Mesothelial cell of epicardium (in vitro differentiated cells): ENCODE measurements around the gene PCDHA1. TPM values are rescaled to one million over a fixed set of nuclear protein-coding genes. Genes with fewer than 3 reads are reported as not detected.

ENCODE experiments used
- DNase-seq, 2 experiments: peaks; one replicate each; pipeline ENCODE4 v3.0.0; 2021; ENCODE audit warnings: low spot score in 2 of 2; ENCODE audit not compliant: unreplicated experiment in 2 of 2
- H3K27ac Mint-ChIP-seq: 2 replicates; pipeline ENCODE4 v1.8.0; 2021; ENCODE audit warnings: mixed read lengths
- H3K27me3 Mint-ChIP-seq: 2 replicates; pipeline ENCODE4 v1.8.0; 2021; ENCODE audit warnings: low read depth, mixed read lengths
- H3K36me3 Mint-ChIP-seq: 2 replicates; pipeline ENCODE4 v1.8.0; 2021; ENCODE audit warnings: mixed read lengths
- H3K4me1 Mint-ChIP-seq: 2 replicates; pipeline ENCODE4 v1.8.0; 2021; ENCODE audit warnings: mixed read lengths
- H3K4me3 Mint-ChIP-seq: 2 replicates; pipeline ENCODE4 v1.8.0; 2021; ENCODE audit warnings: mild to moderate bottlenecking, moderate library complexity, mixed read lengths
- H3K9me3 Mint-ChIP-seq: 2 replicates; pipeline ENCODE4 v1.8.0; 2021; ENCODE audit warnings: mixed read lengths
- total RNA-seq: library from RNA; stranded (reverse); gene quantifications from 3 replicates; pipeline ENCODE4 v1.2.1, GENCODE V29; 2021
- TF ChIP-seq, protein P1 (sequence below): fragments of 200-600 bp; sonication (generic); IDR thresholded peaks from one replicate; pipeline ENCODE4 v1.5.0; 2021; ENCODE audit warnings: antibody characterized with exemption; ENCODE audit not compliant: unreplicated experiment

The PCDHA1 gene
- total RNA-seq, 1 donor from 2014 or later: not detected

DNA sequence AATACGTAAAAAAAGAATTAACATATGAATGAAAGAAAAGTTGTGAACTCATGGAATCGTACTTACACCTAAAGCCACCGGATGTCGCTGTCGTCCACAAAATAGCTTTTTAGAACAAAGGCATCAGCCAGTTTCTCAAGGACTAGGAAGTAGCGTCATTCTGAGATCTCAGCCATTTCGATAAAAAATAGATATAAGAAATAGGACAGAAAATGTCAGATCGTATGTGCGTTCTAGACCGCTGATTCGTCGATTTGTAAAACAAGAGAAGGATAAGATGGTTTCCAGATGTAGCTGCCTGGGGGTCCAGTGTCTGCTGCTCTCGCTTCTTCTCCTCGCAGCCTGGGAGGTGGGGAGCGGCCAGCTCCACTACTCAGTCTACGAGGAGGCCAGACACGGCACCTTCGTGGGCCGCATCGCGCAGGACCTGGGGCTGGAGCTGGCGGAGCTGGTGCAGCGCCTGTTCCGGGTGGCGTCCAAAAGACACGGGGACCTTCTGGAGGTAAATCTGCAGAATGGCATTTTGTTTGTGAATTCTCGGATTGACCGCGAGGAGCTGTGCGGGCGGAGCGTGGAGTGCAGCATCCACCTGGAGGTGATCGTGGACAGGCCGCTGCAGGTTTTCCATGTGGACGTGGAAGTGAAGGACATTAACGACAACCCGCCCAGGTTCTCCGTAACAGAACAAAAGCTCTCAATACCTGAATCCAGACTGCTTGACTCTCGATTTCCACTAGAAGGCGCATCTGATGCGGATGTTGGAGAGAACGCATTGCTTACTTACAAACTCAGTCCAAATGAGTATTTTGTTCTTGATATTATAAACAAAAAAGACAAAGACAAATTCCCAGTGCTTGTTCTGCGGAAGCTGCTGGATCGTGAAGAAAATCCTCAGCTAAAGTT lies 70.1 kb downstream of the PCDHA1 start, which contains the start of gene PCDHA10:
Gene PCDHA10 (plus strand): TSS at position 126 of the 903 bp plus-strand sequence. CDS start 152 bp downstream, at position 278.
- no peaks in the 10 kb centered on the region for H3K27me3 Mint-ChIP-seq
- H3K36me3 Mint-ChIP-seq: peaks cover 56% of the 10 kb centered on the region
- TF ChIP-seq, protein P1, sequence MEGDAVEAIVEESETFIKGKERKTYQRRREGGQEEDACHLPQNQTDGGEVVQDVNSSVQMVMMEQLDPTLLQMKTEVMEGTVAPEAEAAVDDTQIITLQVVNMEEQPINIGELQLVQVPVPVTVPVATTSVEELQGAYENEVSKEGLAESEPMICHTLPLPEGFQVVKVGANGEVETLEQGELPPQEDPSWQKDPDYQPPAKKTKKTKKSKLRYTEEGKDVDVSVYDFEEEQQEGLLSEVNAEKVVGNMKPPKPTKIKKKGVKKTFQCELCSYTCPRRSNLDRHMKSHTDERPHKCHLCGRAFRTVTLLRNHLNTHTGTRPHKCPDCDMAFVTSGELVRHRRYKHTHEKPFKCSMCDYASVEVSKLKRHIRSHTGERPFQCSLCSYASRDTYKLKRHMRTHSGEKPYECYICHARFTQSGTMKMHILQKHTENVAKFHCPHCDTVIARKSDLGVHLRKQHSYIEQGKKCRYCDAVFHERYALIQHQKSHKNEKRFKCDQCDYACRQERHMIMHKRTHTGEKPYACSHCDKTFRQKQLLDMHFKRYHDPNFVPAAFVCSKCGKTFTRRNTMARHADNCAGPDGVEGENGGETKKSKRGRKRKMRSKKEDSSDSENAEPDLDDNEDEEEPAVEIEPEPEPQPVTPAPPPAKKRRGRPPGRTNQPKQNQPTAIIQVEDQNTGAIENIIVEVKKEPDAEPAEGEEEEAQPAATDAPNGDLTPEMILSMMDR: peak; percentile 25
- H3K4me3 Mint-ChIP-seq: peak within 1 kb of the TSS; percentile 77
- H3K9me3 Mint-ChIP-seq: peaks cover 34% of the 10 kb centered on the region
- no peak for DNase-seq
- H3K4me1 Mint-ChIP-seq: peaks cover 9% of the 10 kb centered on the region
- peak within 1 kb of the TSS; percentile 93 for H3K27ac Mint-ChIP-seq

DNA sequence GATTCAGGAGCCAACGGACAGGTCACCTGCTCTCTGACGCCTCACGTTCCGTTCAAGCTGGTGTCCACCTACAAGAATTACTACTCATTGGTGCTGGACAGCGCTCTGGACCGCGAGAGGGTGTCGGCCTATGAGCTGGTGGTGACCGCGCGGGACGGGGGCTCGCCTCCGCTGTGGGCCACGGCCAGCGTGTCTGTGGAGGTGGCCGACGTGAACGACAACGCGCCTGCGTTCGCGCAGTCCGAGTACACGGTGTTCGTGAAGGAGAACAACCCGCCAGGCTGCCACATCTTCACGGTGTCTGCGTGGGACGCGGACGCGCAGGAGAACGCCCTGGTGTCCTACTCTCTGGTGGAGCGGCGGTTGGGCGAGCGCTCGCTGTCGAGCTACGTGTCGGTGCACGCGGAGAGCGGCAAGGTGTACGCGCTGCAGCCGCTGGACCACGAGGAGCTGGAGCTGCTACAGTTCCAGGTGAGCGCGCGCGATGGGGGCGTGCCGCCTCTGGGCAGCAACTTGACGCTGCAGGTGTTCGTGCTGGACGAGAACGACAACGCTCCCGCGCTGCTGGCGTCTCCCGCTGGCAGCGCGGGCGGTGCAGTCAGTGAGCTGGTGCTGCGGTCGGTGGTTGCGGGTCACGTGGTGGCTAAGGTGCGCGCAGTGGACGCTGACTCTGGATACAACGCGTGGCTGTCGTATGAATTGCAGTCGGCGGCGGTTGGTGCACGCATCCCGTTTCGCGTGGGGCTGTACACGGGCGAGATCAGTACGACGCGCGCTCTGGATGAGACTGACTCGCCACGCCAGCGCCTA lies 71.4 kb downstream of the PCDHA1 start:
- no peak overlapping the region for H3K27ac Mint-ChIP-seq
- H3K4me3 Mint-ChIP-seq: no peak overlapping the region
- H3K36me3 Mint-ChIP-seq: peaks cover 63% of the 10 kb centered on the region

DNA sequence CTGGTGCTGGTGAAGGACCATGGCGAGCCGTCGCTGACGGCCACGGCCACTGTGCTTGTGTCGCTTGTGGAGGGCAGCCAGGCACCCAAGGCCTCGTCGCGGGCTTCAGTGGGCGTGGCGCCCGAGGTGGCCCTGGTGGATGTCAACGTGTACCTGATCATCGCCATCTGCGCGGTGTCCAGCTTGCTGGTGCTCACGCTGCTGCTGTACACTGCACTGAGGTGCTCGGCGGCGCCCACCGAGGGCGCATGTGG lies 72.0 kb downstream of the PCDHA1 start:
- Mint-ChIP-seq H3K27ac (no peak overlapping the region), H3K4me1 (peaks cover 9% of the 10 kb centered on the region)

More for the DNA sequence above, 71.4 kb downstream of the PCDHA1 start:
- no peak for DNase-seq
- Mint-ChIP-seq H3K4me1 (peaks cover 9% of the 10 kb centered on the region), H3K9me3 (peaks cover 44% of the 10 kb centered on the region), H3K27me3 (no peaks in the 10 kb centered on the region)
- TF ChIP-seq, protein P1: no peak

DNA sequence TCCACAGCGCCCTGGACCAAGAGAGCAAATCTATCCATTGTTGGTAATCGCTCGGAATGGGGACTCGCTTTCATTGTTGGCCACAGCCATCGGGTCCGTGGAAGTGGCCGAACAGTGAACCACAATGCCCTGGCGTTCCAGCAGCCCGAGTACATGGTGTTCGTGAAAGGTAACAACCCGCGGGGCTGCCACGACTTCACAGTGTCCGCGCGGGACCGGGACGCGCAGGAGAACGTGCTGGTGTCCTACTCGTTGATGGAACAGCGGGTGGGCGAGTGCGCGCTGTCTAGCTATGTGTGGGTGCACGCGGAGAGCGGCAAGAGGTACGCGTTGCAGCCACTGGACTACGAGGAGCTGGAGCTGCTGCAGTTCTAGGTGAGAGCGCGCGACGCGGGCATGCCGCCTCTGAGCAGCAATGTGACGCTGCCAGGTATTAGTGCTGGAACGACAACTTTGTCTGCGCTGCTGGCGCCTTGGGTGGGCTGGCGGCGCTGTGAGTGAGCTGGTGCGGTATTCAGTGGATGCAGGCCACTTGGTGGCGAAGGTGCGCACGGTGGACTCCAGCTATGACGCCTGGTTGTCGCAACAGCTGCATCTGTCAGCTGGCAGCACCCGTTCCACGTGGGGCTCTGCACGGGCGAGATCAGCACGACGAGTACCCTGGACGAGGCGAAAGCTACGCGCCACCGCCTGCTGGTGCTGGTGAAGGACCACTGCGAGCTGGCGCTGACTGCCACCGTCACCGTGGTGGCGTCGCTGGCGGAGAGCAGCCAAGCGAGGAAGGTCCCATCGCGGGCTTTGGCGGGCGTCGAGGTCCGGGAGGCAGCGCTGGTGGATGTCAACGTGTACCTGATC lies 76.7 kb downstream of the PCDHA1 start:
- TF ChIP-seq, protein P1: no peak
- Mint-ChIP-seq H3K4me3 (no peak overlapping the region), H3K27me3 (no peaks in the 10 kb centered on the region), H3K4me1 (no peaks in the 10 kb centered on the region), H3K36me3 (peaks cover 65% of the 10 kb centered on the region), H3K27ac (no peak overlapping the region), H3K9me3 (peaks cover 34% of the 10 kb centered on the region)
- DNase-seq: no peak

More for the DNA sequence above, 72.0 kb downstream of the PCDHA1 start:
- peaks cover 66% of the 10 kb centered on the region for H3K36me3 Mint-ChIP-seq
- TF ChIP-seq, protein P1: no peak
- peaks cover 42% of the 10 kb centered on the region for H3K9me3 Mint-ChIP-seq
- H3K27me3 Mint-ChIP-seq: no peaks in the 10 kb centered on the region
- DNase-seq: no peak
- no peak overlapping the region for H3K4me3 Mint-ChIP-seq

DNA sequence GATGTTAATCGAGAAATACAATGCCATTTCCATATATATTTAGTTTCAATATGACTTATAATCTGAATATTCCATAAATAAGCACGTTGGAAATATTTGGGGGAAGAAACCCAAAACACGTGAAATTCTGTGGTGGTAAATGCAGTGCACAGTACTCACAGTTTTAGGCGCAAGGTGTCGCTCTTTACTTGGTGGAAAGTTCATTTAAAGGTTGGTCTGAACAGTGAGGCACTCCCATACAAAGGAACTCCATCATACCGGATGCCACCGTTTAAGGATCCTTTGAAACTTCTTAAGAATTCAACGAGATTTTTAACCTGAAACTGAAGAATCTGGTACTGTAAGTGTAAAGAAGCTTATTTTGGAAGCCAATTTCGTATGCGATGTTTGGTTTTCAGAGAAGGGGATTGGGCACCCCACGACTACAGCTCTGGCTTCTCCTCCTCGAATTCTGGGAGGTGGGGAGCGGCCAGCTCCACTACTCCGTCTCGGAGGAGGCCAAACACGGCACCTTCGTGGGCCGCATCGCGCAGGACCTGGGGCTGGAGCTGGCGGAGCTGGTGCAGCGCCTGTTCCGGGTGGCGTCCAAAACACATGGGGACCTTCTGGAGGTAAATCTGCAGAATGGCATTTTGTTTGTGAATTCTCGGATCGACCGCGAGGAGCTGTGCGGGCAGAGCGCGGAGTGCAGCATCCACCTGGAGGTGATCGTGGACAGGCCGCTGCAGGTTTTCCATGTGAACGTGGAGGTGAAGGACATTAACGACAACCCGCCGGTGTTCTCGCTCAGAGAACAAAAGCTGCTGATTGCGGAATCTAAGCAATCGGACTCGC lies 83.0 kb downstream of the PCDHA1 start, which contains the start of gene PCDHA11:
Gene PCDHA11 (plus strand): TSS at position 237 of the 834 bp plus-strand sequence. CDS start 147 bp downstream, at position 384.
- H3K9me3 Mint-ChIP-seq: peaks cover 27% of the 10 kb centered on the region
- no peak for DNase-seq
- H3K27ac Mint-ChIP-seq: peak within 1 kb of the TSS; percentile 81
- H3K36me3 Mint-ChIP-seq: peaks cover 49% of the 10 kb centered on the region
- no peaks in the 10 kb centered on the region for H3K27me3 Mint-ChIP-seq
- peaks cover 5% of the 10 kb centered on the region for H3K4me1 Mint-ChIP-seq
- H3K4me3 Mint-ChIP-seq: peak within 1 kb of the TSS; percentile 80
- TF ChIP-seq, protein P1: no peak
